ENCODE results near the gene UBE2M.
"Not testable (repeated sequence)": the region's sequence is repeated elsewhere in the genome, so short reads cannot be mapped to it uniquely, and the experiment has no call there.

The UBE2M gene

DNA sequence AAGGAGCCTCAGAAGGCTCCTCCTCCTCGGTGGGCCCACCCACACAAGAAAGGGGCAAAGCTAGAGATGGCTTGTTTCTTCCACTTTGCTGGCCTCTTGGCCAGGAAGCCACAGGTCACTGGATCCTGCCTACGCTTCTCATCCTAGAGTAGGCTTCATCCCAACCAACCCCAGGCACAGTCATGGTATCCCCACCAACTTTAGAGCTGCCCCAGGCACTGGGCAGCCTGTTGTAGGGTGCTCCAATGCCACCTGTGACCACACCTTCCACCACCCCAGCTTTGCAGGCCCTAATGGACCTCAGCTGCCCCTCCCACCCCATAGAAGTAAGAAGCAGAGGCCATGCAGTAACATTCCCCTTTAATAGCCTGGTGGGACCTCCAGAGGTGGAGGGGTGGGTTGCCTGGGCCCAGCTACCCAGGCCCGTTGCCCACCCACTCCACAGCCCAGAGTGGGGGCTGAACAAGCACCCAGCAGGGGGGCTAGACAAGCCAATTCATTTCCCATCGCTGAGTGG lies 3.0 kb downstream of the UBE2M start:
- no peak for DNase-seq

GRCh38 chr19:58554494-58555368 lies 3.7 kb downstream of the UBE2M start, which contains the start of gene CHMP2A:
Gene CHMP2A (minus strand): TSS chr19:58555105. CDS start chr19:58554212, 893 bp downstream.
- DNase-seq, result peak; percentile 99

GRCh38 chr19:58553799-58554493 lies 4.5 kb downstream of the UBE2M start:
- no peak for DNase-seq

GRCh38 chr19:58552655-58553054 lies 5.8 kb downstream of the UBE2M start:
- DNase-seq, result no peak

DNA sequence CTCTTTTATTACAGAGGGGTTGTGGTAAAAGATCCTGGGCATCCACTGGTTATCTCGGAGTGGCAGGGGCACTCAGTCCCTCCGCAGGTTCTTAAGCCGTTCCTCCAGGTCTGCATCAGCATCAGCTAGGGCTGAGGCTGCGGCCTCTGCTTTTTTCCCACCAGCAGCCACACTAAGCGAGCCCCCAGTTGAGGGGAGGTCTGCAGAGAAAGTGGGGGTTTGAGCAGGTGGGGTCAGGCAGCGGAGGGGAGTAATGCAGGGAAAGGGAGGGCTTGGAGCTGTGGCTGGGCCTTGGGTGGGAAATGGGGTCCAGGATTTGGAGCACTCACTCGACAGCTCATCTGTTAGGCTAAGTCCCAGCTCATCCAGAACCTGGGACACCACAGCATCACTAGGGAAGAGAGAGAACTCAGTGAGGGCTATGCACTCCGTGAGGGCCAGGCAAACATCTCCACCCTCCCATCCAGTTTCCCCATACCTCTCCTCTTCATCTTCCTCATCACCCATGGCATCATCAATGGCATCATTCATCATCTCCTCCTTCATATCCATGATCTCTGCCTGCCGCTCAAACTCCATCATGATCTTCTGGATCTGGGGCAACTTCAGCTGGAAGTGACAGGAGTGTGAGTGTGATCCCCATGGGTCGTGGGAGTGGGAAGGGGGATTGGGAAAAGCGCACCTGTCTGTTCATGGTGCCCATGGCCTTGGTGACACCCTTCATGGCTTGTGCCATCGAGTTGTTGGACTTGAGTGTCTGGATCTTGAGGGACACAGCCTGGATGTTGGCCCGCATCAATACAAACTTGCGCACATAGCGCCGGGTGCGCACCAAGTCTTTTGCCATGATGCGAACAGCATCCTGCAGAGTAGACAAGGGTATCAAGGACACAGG lies 6.6 kb downstream of the UBE2M start:
- DNase-seq, result no peak

DNA sequence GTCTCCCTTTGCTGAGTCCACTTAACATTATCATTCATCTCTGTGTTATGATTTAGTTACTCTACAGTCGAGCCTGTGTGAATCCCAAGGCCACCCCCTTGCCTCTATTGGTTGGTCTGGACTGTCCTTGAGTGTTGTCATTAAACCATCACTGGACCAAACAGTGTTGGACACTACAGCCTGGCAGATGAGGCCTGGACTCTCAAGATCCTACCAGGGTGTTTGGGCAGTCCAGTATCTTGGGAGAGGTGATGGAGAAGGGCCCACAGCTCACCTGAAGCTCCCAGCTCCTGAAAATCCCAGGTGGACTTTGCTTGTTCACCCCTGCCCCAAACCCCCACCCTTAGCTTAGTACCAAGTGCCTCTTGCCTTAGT lies 7.3 kb downstream of the UBE2M start:
- no peak for DNase-seq

- DNase-seq, result no peak
Observed at GRCh38 chr19:58550362-58551122, 7.9 kb downstream of the UBE2M start.

DNA sequence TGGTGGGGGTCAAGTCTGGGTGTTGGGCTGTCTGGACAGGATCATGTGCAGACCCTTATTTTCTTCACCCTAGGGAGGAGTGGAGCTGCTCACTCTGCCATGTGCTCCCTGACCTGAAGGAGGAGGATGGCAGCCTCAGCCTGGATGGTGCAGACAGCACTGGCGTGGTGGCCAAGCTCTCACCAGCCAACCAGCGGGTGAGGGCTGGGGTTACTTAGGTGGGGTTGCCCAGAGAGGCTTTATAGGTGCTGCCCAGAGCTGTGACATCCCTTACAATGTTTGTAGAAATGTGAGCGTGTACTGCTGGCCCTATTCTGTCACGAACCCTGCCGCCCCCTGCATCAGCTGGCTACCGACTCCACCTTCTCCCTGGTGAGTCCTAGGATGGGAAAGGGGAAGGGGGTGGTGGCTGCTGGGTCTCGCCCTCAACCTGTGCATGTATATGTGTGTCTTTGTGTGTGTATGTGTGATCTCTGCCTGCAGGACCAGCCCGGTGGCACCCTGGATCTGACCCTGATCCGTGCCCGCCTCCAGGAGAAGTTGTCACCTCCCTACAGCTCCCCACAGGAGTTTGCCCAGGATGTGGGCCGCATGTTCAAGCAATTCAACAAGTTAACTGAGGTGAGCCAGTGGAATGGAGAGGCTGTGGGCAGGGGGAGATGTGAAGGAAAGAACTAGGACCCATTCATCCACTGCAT lies 8.6 kb downstream of the UBE2M start:
- no peak for DNase-seq

DNA sequence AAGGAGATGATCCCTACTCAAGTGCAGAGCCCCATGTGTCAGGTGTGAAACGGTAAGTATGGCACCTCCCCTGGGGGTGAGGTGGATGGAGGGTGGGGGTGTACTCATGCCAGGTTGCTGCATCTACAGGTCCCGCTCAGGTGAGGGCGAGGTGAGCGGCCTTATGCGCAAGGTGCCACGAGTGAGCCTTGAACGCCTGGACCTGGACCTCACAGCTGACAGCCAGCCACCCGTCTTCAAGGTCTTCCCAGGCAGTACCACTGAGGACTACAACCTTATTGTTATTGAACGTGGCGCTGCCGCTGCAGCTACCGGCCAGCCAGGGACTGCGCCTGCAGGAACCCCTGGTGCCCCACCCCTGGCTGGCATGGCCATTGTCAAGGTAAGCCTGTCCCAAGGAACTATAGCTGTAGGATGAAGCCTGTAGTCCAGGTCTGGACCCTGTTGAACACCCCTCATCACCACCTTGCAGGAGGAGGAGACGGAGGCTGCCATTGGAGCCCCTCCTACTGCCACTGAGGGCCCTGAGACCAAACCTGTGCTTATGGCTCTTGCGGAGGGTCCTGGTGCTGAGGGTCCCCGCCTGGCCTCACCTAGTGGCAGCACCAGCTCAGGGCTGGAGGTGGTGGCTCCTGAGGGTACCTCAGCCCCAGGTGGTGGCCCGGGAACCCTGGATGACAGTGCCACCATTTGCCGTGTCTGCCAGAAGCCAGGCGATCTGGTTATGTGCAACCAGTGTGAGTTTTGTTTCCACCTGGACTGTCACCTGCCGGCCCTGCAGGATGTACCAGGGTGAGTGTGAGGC lies 9.3 kb downstream of the UBE2M start:
- no peak for DNase-seq

GRCh38 chr19:58547323-58548312 lies 10.8 kb downstream of the UBE2M start:
- DNase-seq, result no peak

DNA sequence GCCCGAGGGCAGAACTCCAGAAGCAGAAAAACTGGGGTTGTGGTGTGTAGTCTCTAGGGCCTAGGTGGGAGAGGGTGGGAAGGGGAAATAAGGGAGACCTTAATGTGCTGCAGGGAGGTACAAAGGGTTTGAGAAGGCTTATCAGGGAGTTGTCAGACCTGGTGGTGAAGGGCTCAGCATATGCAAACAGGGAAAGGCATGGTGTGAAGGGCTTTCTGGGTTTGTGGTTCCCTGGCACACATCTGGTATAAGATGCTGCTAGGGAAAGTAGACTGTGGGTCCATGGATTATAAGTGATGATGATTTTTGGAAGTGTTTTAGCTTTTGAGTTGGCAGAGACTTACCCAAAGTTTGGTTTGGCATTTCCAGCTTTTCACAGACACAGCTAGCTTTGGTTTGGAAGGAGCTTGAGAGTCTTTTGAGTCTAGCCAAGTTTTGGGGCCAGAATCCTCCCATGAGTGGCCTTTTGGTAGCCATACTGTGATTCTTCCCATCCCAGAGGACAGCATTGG lies 12.3 kb downstream of the UBE2M start:
- DNase-seq, result no peak

- no peak for DNase-seq
Observed at GRCh38 chr19:58545286-58546018, 13.0 kb downstream of the UBE2M start.

DNA sequence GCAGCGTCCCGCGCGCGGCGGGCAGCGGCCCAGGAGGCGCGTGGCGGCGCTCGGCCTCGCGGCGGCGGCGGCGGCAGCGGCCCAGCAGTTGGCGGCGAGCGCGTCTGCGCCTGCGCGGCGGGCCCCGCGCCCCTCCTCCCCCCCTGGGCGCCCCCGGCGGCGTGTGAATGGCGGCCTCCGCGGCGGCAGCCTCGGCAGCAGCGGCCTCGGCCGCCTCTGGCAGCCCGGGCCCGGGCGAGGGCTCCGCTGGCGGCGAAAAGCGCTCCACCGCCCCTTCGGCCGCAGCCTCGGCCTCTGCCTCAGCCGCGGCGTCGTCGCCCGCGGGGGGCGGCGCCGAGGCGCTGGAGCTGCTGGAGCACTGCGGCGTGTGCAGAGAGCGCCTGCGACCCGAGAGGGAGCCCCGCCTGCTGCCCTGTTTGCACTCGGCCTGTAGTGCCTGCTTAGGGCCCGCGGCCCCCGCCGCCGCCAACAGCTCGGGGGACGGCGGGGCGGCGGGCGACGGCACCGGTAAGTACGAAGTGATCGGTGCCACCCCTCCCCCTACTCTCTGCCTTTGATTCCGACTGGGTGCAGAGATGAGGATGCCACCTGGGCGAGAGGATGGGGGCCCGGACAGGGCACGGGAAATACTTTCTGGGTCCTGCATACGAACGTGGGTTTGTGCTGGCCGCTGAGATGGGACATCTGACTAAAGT lies 13.7 kb downstream of the UBE2M start:
- DNase-seq, result no peak

GRCh38 chr19:58543826-58544590 lies 14.4 kb downstream of the UBE2M start, which contains the start of gene TRIM28:
Gene TRIM28 (plus strand): TSS chr19:58544064. CDS start chr19:58544758, 694 bp downstream.
- DNase-seq, result peak; percentile 100

DNA sequence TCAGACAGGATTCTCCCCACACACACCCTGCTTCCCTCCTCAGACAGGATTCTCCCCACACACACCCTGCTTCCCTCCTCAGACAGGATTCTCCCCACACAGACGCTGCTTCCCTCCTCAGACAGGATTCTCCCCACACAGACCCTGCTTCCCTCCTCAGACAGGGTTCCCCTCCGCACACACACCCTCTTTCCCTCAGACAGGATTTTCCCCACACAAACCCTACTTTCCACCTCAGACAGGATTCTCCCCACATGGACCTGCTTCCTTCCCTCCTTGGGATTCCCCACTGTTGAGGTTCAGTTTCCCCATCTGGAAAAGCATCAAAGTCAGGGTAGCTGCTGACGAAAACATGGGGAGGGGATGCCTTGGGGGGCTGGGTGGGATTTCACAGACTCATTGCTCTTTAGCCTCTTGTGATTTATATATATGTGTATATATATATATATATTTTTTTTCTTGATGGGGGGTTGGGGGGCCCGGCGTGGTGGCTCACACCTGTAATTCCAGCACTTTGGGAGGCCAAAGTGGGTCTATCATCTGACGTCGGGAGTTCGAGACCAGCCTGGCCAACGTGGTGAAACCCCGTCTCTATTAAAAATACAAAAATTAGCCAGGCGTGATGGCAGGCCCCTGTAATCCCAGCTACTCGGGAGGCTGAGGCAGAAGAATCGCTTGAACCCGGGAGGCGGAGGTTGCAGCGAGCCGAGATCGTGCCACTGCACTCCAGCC lies 15.6 kb downstream of the UBE2M start:
- DNase-seq, result not testable (repeated sequence)

- DNase-seq, result not testable (repeated sequence)
Observed at GRCh38 chr19:58539169-58539559, 19.2 kb downstream of the UBE2M start.
